ENCODE data around the gene PITPNB. TPM values are rescaled to one million over a fixed set of nuclear protein-coding genes. Genes with fewer than 3 reads are reported as not detected.
A peak's percentile ranks its signal among the peaks of the same experiment; 100 is the strongest.

PITPNB gene
- total and polyA plus RNA-seq, 2 of the 13 experiments (the other 11 are each of a cell fraction or from before 2014, with no cell fraction given) = 17.0 to 30.1 TPM

DNA sequence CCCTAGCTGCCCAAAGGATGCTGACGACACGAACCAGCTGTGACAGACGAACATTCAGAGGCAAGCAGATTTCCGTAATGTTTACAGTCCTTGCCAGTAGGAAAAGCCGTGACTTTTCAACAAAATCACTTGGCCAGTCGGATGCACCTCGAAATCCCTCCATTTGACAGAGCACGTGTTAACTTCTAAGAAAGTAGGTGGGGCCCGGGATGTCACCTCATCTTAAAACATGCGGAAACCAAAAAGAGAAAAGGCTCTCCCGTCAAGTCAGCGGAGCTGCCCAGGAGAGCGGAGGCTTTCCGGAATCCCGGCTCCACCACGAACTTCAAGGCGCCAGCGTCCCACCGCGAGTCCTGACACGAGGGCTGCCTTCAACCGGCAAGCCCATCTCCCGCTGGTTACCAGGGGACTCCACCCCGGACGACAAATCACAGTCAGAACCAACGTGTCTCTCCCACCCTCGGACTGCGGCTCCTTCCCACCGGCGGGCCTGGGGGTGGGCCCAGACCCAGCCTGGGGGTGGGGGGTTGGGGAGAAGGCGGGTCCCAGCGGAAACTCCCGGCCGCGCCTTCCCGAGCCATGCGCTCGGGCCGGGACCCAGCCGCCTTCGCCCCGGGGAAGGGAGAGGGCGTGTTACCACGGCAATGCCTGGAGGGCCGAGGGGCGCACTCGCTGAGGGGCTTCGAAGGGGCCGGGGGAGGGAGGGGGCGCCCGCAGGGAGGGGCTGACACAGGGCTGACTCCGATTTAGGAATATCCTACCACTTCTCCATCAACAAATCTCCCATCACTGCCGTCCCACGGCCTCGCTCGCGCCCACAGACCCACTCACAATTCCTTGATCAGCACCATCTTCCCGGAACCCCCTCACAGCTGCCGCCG is 475 bp downstream of the PITPNB start (continued):
- peak; percentile 0; the same call in 1 of the 2 replicates for TF ChIP-seq E2F1 (CRISPR knock-in tag; IDR thresholded peaks at IDR 0.05)
- no peak for TF ChIP-seq FLYWCH1 (CRISPR knock-in tag; IDR thresholded peaks at IDR 0.05)
- 0 out of 2 replicates have a peak, but pooled peaks have one; percentile 49 for TF ChIP-seq HIVEP1 (CRISPR knock-in tag; IDR thresholded peaks at IDR 0.05)
- TF ChIP-seq ZC3H4 (CRISPR knock-in tag; IDR thresholded peaks at IDR 0.05; ENCODE audit: borderline replicate concordance) = no peak
- TF ChIP-seq ZHX1 (CRISPR knock-in tag; IDR thresholded peaks at IDR 0.05; ENCODE audit: low read depth) = no peak
- TF ChIP-seq KLF9 (CRISPR knock-in tag; IDR thresholded peaks at IDR 0.05; ENCODE audit: low read depth) = no peak
- TF ChIP-seq, protein P1, sequence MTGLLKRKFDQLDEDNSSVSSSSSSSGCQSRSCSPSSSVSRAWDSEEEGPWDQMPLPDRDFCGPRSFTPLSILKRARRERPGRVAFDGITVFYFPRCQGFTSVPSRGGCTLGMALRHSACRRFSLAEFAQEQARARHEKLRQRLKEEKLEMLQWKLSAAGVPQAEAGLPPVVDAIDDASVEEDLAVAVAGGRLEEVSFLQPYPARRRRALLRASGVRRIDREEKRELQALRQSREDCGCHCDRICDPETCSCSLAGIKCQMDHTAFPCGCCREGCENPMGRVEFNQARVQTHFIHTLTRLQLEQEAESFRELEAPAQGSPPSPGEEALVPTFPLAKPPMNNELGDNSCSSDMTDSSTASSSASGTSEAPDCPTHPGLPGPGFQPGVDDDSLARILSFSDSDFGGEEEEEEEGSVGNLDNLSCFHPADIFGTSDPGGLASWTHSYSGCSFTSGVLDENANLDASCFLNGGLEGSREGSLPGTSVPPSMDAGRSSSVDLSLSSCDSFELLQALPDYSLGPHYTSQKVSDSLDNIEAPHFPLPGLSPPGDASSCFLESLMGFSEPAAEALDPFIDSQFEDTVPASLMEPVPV (CRISPR knock-in tag; IDR thresholded peaks at IDR 0.05) = no peak
- no peak for TF ChIP-seq NAIF1 (CRISPR knock-in tag; IDR thresholded peaks at IDR 0.05; ENCODE audit: borderline replicate concordance)
- no peak for TF ChIP-seq PBX3 (CRISPR knock-in tag; IDR thresholded peaks at IDR 0.05; ENCODE audit: borderline replicate concordance)
- TF ChIP-seq ZNF609 (CRISPR knock-in tag; IDR thresholded peaks at IDR 0.05; ENCODE audit: borderline replicate concordance) = no peak
- TF ChIP-seq MXI1 (IDR thresholded peaks at IDR 0.05; ENCODE audit: borderline replicate concordance, low read depth, low read length) = peak; percentile 40; the same call in 1 of the 3 replicates
